ENCODE data around the gene DNAH10. TPM values are rescaled to one million over a fixed set of nuclear protein-coding genes. Genes with fewer than 3 reads are reported as not detected.

The DNAH10 gene
- total RNA-seq, 1 experiment from 2014 or later: 0.17 TPM

- peaks cover 0 to 4% (median 0%) of the 10 kb centered on the region in 3 experiments; a peak in 3 of 7 replicates for H3K36me3 Mint-ChIP-seq (ENCODE audit: insufficient read depth in 1 of 3, low read depth in 3 of 3)
- no CpG with 5 or more reads among the region's 8 CpGs for WGBS (ENCODE audit: extremely low coverage, insufficient read length, low lambda C conversion rate)
- no peak overlapping the region for H3K4me2 ChIP-seq (ENCODE audit: insufficient read depth, insufficient read length, low read length)
- peaks cover 17% of the 10 kb centered on the region in 2 experiments for H3K4me1 Mint-ChIP-seq
- H2BK5ac ChIP-seq (ENCODE audit: insufficient read length, low read length): no peak overlapping the region
- no peak overlapping the region for H4K8ac ChIP-seq (replicated peaks; ENCODE audit: insufficient read length, low read depth, low read length)
- no peaks in the 10 kb centered on the region for H3K79me1 ChIP-seq (ENCODE audit: insufficient read depth, low read depth, low read length, poor library complexity, severe bottlenecking)
- no peaks in the 10 kb centered on the region for H3K79me2 ChIP-seq (ENCODE audit: insufficient read depth, low read length)
- H4K20me1 ChIP-seq (ENCODE audit: control insufficient read depth, insufficient read depth, insufficient read length): no peaks in the 10 kb centered on the region
- no peak overlapping the region for H3K4ac ChIP-seq (ENCODE audit: low read depth, low read length)
- H3K56ac ChIP-seq (ENCODE audit: insufficient read length, low read depth, low read length): no peak overlapping the region
- no peak overlapping the region for H2BK120ac ChIP-seq (ENCODE audit: low read depth, low read length, poor library complexity, severe bottlenecking)
- H3T11ph ChIP-seq (ENCODE audit: low read length): no peak overlapping the region
- no peak overlapping the region for H3K18ac ChIP-seq (ENCODE audit: insufficient read length, low read depth, low read length)
- H3K4me3 Mint-ChIP-seq: no peak overlapping the region
- H2BK12ac ChIP-seq (ENCODE audit: insufficient read length, low read depth, low read length): no peak overlapping the region
- no peak for DNase-seq
- no peak overlapping the region for H3K9ac ChIP-seq (ENCODE audit: extremely low read depth, insufficient read length, low read length)
- no peaks in the 10 kb centered on the region for H3K23me2 ChIP-seq (ENCODE audit: insufficient read length, low read depth, low read length, poor library complexity, severe bottlenecking)
- no peak overlapping the region for H2AK5ac ChIP-seq (ENCODE audit: insufficient read length, low read length)
- no peak overlapping the region for H2AFZ ChIP-seq (ENCODE audit: low read length)
- TF ChIP-seq CTCF (conservative IDR thresholded peaks at IDR 0.05): no peak
- peaks cover 79% of the 10 kb centered on the region for H3K27me3 Mint-ChIP-seq (ENCODE audit: low read depth)
- H3K9me3 ChIP-seq (ENCODE audit: control insufficient read depth, low read depth, low read length): no peaks in the 10 kb centered on the region
- no peak overlapping the region for H4K91ac ChIP-seq (ENCODE audit: insufficient read length, low read depth, low read length)
- no peak overlapping the region for H3K27ac ChIP-seq (ENCODE audit: insufficient read length, low read depth, low read length)
- peaks cover 0 to 6% of the 10 kb centered on the region in 2 experiments; a peak in 2 of 5 replicates for H3K9me3 Mint-ChIP-seq
- H2BK15ac ChIP-seq (ENCODE audit: low read depth, low read length): no peak overlapping the region
- H3K23ac ChIP-seq (ENCODE audit: insufficient read length, low read depth, low read length): no peak overlapping the region
- H2BK20ac ChIP-seq (ENCODE audit: low read depth, low read length, poor library complexity, severe bottlenecking): no peak overlapping the region
- no peak overlapping the region for H3K14ac ChIP-seq (ENCODE audit: insufficient read depth, low read length)
- no peak overlapping the region for H4K5ac ChIP-seq (ENCODE audit: insufficient read length, low read depth, low read length)
- no peaks in the 10 kb centered on the region for H3K27me3 ChIP-seq (ENCODE audit: insufficient read depth, low read length)
- no peaks in the 10 kb centered on the region for H3K4me1 ChIP-seq (ENCODE audit: insufficient read depth, low read length)
- H3K27ac Mint-ChIP-seq: no peak overlapping the region
Measured at GRCh38 chr12:123895451-123895850, 133.3 kb downstream of the DNAH10 start.

All from H9 (cell line).